Stimulated activated CD8-positive, alpha-beta memory T cell treated with anti-CD3 and anti-CD28 coated beads, Interleukin-4, amount 100 ng/mL, for 48 hours (primary cell): Measurements from ENCODE around the gene OR4F17.
"Not testable (repeated sequence)": the region's sequence is repeated elsewhere in the genome, so short reads cannot be mapped to it uniquely, and the experiment has no call there.

ENCODE experiments used
- DNase-seq: peaks from one replicate; pipeline ENCODE4 v3.0.0-alpha.2; 2020

The OR4F17 gene, protein sequence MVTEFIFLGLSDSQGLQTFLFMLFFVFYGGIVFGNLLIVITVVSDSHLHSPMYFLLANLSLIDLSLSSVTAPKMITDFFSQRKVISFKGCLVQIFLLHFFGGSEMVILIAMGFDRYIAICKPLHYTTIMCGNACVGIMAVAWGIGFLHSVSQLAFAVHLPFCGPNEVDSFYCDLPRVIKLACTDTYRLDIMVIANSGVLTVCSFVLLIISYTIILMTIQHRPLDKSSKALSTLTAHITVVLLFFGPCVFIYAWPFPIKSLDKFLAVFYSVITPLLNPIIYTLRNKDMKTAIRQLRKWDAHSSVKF

DNA sequence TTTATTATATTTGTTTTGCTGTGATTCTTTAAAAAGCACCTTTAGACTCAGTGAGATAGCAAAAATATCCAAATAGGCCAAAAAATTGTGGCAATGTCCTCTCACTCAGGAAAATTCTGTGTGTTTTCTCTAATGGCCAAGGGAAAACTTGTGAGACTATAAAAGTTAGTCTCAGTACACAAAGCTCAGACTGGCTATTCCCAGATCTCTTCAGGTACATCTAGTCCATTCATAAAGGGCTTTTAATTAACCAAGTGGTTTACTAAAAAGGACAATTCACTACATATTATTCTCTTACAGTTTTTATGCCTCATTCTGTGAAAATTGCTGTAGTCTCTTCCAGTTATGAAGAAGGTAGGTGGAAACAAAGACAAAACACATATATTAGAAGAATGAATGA, at the start of gene OR4F17:
TSS of gene OR4F17 (plus strand) at position 301 of the 400 bp plus-strand sequence. CDS start 3,575 bp downstream, outside the sequence.
- not testable (repeated sequence) for DNase-seq

DNA sequence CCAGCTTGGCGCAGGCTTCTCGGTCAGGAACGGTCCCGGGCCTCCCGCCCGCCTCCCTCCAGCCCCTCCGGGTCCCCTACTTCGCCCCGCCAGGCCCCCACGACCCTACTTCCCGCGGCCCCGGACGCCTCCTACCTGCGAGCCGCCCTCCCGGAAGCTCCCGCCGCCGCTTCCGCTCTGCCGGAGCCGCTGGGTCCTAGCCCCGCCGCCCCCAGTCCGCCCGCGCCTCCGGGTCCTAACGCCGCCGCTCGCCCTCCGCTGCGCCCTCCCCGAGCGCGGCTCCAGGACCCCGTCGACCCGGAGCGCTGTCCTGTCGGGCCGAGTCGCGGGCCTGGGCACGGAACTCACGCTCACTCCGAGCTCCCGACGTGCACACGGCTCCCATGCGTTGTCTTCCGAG, 36.1 kb upstream of the OR4F17 start:
- DNase-seq = peak; percentile 46

DNA sequence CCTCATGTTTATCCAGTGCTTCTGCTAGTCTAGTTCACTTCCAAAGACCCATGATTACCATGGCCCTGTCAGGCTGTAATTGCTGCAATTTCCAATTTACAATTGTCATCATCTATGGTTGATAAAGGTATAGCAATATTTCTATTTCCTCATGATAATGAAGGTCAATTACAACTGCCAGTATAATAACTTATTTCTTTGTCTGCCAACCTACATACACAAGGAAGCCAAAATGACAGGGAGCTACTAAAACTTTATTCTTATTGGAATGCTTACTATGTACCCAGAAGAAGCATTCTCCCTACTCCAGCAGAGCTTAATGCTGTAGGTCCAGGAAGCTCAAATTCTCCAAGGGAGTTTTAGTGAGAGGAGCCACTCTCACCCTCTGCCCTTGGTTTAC, 24.0 kb upstream of the OR4F17 start:
- not testable (repeated sequence) for DNase-seq

DNA sequence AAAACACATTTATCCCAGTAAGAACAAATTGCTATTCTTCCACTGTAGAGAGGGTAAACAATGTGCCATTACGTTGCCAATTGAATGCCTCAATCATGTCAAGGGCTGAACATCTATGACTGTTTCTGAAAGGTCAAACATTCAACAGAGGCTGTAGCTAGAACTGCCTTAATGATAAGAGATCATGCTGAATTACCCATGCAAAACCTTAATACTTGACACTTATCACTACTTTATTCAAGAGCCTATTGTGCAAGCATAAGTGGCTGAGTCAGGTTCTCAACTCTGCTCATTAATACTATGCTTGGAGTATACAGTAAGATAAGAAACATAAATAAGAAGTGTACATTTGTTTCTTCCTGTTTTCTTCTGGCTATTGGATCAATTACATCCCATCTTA, 23.3 kb upstream of the OR4F17 start:
- not testable (repeated sequence) for DNase-seq

DNA sequence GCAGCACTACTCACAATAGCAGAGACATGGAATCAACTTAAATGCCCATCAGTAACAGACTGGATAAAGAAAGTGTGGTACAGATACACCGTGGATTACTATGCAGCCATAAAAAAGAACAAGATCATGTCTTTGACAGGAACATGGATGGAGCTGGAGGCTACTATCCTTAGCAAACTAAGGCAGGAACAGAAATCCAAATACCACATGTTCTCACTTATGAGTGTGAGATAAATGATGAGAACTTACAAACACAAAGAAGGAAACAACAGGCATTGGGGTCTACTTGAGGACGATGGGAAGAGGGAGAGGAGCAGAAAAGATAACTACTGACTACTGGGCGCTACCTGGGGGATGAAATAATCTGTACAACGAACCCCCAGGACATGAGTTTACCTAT, 16.2 kb upstream of the OR4F17 start:
- DNase-seq = not testable (repeated sequence)

DNA sequence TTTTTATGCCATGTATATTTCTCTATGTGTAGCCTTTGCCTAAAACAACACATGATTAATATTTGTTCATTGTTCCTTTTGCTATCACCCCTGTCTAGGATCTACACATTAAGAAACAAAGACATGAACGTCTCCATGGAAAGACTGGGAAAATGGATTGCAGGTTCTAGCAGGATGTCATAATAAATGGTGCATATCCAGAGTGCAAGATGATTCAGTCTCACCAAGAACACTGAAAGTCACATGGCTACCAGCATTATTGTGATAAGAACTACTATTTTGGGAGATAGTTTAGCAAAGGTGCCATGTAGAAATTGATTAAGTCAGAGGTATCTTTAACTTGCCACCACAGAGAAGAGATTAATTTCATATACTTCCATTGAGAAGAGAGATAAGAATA, 12.1 kb upstream of the OR4F17 start:
- not testable (repeated sequence) for DNase-seq

DNA sequence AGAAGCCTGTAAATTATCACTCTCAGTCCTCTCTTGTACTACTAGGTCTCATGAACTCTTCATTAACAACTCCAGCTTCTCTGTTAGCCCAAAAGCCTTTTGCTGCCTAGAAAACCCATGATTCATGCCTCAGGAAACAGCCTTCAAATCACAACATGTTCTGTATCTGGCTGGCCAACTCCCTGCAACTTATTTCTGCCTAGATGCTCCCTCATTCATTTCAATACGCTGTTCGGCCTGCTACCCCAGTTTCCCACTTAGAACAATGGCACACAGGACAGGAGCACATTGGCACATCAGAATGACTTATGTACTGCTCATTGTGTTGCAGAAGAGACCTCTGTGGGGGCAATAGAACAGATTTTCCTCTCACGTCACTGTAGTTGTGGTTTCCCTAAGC, 9.3 kb upstream of the OR4F17 start:
- not testable (repeated sequence) for DNase-seq

DNA sequence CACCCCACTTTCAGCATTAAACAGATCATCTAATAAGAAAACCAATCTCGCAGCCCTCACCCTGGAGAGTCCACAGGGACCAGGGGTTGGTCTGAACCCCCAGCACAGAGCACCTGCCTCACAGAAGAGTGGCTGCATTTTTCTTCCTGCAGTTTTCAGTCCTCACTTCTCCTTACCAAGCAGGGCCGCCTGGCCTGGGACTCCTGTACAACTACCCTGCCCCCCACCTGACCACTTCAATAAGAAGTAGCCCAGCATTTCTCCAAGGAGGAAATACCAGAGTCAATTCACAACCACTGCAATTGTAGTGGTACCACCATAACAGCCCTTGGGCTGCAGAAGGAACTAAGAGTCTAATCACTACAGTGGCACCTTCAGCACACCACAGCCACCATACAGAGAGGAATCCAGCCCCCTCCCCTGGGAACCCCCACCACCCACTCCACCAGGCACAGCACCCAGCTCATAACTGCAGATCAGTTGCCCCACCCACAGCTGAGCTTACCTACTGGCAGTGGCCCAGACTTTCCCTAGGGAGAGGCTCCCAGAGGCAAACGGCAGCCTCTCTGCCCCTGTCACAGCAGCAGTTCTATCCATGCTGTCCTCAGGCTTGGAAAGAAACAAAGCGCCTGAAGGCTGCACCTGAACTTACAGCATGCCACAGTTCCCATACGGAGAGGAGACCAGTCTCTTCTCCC, 13.7 kb downstream of the OR4F17 start:
- not testable (repeated sequence) for DNase-seq
